B cell (primary cell): ENCODE measurements around the gene CDC14C. TPM values are rescaled to one million over a fixed set of nuclear protein-coding genes. Genes with fewer than 3 reads are reported as not detected.

ENCODE experiments used
- ATAC-seq: fragments of 200-7000 bp; cut with Tn5 transposase; one replicate; pipeline ENCODE4 v1.10.0; 2021; ENCODE audit warnings: low read depth, mild to moderate bottlenecking, moderate number of reproducible peaks, moderate library complexity
- CTCF ChIA-PET: fragments of 350-600 bp; sonication (Branson Sonifier 250); formaldehyde crosslinking; loops from one replicate; lab custom pipeline; 2021; ENCODE audit warnings: antibody characterized with exemption, inconsistent platforms; lab: Charles Lee
- POLR2A ChIA-PET: fragments of 350-600 bp; sonication (Branson Sonifier 250); formaldehyde crosslinking; loops from one replicate; lab custom pipeline; 2021; ENCODE audit warnings: antibody characterized with exemption; lab: Charles Lee
- DNase-seq: peaks from one replicate; pipeline ENCODE4 v3.0.0; 2013
- H2AFZ ChIP-seq: 2 replicates; pipeline ENCODE4 v1.6.1; 2012; ENCODE audit warnings: mild to moderate bottlenecking, low read depth, low read length; ENCODE audit not compliant: insufficient read depth, poor library complexity, severe bottlenecking
- H3K27ac ChIP-seq, 2 donors: 1 replicate in 1 of 2; 2 replicates in 1 of 2; pipeline ENCODE4 v1.5.1; 2012 to 2013; ENCODE audit warnings: low read length in 2 of 2, mild to moderate bottlenecking in 2 of 2, moderate library complexity in 1 of 2
- H3K27me3 ChIP-seq, 4 experiments: fragments of 200-600 bp in 1 of 4; sonication (generic) in 1 of 4; replicated peaks in 1 of 4; 1 replicate in 2 of 4; 2 replicates in 2 of 4; pipeline versions ENCODE4 v1.6.1 to v1.7.0; 2013 to 2016; ENCODE audit warnings: low read length in 3 of 4, mild to moderate bottlenecking in 2 of 4, mixed read lengths in 1 of 4, moderate library complexity in 1 of 4; ENCODE audit not compliant: insufficient read depth in 4 of 4, control insufficient read depth in 3 of 4; ENCODE audit errors: control extremely low read depth in 1 of 4
- H3K36me3 ChIP-seq, 2 experiments: replicated peaks in 1 of 2; 1 replicate in 1 of 2; 2 replicates in 1 of 2; pipeline versions ENCODE4 v1.6.1 to v1.7.1; 2013; ENCODE audit warnings: low read length in 1 of 2; ENCODE audit not compliant: insufficient read depth in 2 of 2, control insufficient read depth in 1 of 2; ENCODE audit errors: control extremely low read depth in 1 of 2, extremely low read depth in 1 of 2
- H3K4me1 ChIP-seq, 2 donors: fragments of 200-600 bp in 1 of 2; sonication (generic) in 1 of 2; 1 replicate in 1 of 2; 2 replicates in 1 of 2; pipeline versions ENCODE4 v1.5.1 to v1.6.1; 2013 to 2017; ENCODE audit warnings: low read length in 2 of 2; ENCODE audit not compliant: control insufficient read depth in 2 of 2, insufficient read depth in 2 of 2
- H3K4me2 ChIP-seq: replicated peaks from 2 replicates; pipeline ENCODE3; 2012; ENCODE audit warnings: mild to moderate bottlenecking, low read depth, low read length; ENCODE audit not compliant: poor library complexity, severe bottlenecking
- H3K4me3 ChIP-seq, 5 experiments: fragments of 200-600 bp in 1 of 5; sonication (generic) in 1 of 5; 1 replicate in 3 of 5; 2 replicates in 2 of 5; pipeline versions ENCODE4 v1.5.1 to v1.7.0; 2011 to 2016; ENCODE audit warnings: low read length in 4 of 5, mild to moderate bottlenecking in 4 of 5, low read depth in 2 of 5, control low read depth in 1 of 5, moderate library complexity in 1 of 5; ENCODE audit not compliant: insufficient read depth in 1 of 5; ENCODE audit errors: control extremely low read depth in 1 of 5, extremely low read depth in 1 of 5
- H3K79me2 ChIP-seq: fragments of 200-600 bp; sonication (generic); one replicate; pipeline ENCODE4 v1.6.0; 2016; ENCODE audit warnings: low read length; ENCODE audit not compliant: control insufficient read depth, insufficient read depth
- H3K9ac ChIP-seq: fragments of 200-600 bp; sonication (generic); 2 replicates; pipeline ENCODE4 v1.6.1; 2017; ENCODE audit warnings: mild to moderate bottlenecking, low read length, moderate library complexity
- H3K9me3 ChIP-seq, 3 donors: one replicate each; pipeline versions ENCODE4 v1.6.1 to v1.7.1; 2013; ENCODE audit warnings: low read length in 2 of 3; ENCODE audit not compliant: control insufficient read depth in 2 of 3, insufficient read depth in 1 of 3; ENCODE audit errors: control extremely low read depth in 1 of 3
- H4K20me1 ChIP-seq: 2 replicates; pipeline ENCODE4 v1.6.0; 2012; ENCODE audit warnings: mild to moderate bottlenecking, low read length; ENCODE audit not compliant: insufficient read depth, control insufficient read depth, poor library complexity, severe bottlenecking
- H3K27ac Mint-ChIP-seq: one replicate; pipeline ENCODE4 v1.8.0; 2021; ENCODE audit warnings: mixed read lengths
- H3K27me3 Mint-ChIP-seq: one replicate; pipeline ENCODE4 v1.8.0; 2021; ENCODE audit warnings: mixed read lengths
- H3K4me1 Mint-ChIP-seq: one replicate; pipeline ENCODE4 v1.8.0; 2021; ENCODE audit warnings: mixed read lengths
- H3K4me3 Mint-ChIP-seq: one replicate; pipeline ENCODE4 v1.8.0; 2021; ENCODE audit warnings: mixed read lengths
- H3K9me3 Mint-ChIP-seq: one replicate; pipeline ENCODE4 v1.8.0; 2022; ENCODE audit warnings: mixed read lengths; ENCODE audit not compliant: insufficient read depth
- EZH2 ChIP-seq: IDR thresholded peaks from 2 replicates; pipeline ENCODE4 v1.6.1; 2012; ENCODE audit warnings: borderline replicate concordance, low read depth, mild to moderate bottlenecking, moderate library complexity, low read length; ENCODE audit not compliant: insufficient read depth, poor library complexity, severe bottlenecking
- WGBS: methylation state at CpG from one replicate; pipeline ENCODE4 v1.1.5; 2013; ENCODE audit warnings: missing lambda C conversion rate; ENCODE audit not compliant: insufficient coverage; 5-methylcytosine and 5-hydroxymethylcytosine counted together
- intact Hi-C: fragments of 100-400 bp; cut with micrococcal nuclease; formaldehyde crosslinking; loops from one replicate; pipeline ENCODE4 v1.10.0; 2022
- polyA plus RNA-seq: library from polyadenylated mRNA; depleted of rRNA; stranded (reverse); fragments of >200 nt; gene quantifications from 2 replicates; pipeline ENCODE4 v1.2.3, GENCODE V29; 2012
- total RNA-seq, 2 donors: library from RNA; stranded (reverse); fragments of 120-200 nt in 1 of 2; gene quantifications; 1 replicate in 1 of 2; 2 replicates in 1 of 2; pipeline versions ENCODE4 v1.2.3 to v1.2.4, GENCODE V29; 2013 to 2022
- TF ChIP-seq, protein P1 (sequence below): fragments of 200-600 bp; IDR thresholded peaks from one replicate; pipeline ENCODE4 v1.8.0; 2022; ENCODE audit warnings: antibody characterized with exemption, mild to moderate bottlenecking

CDC14C gene
- total and polyA plus RNA-seq, 2 donors (not counting 1 experiment from before 2014, with no cell fraction given): not detected

GRCh38 chr7:48887500-48887899 lies 36.8 kb upstream of the CDC14C start:
- CTCF ChIA-PET: no interaction called here
- ATAC-seq: no peak
- Mint-ChIP-seq H3K27me3 (no peaks in the 10 kb centered on the region), H3K27ac (no peak overlapping the region), H3K9me3 (peaks cover 5% of the 10 kb centered on the region), H3K4me3 (no peak overlapping the region), H3K4me1 (no peaks in the 10 kb centered on the region)
- TF ChIP-seq EZH2: no peak
- TF ChIP-seq, protein P1, sequence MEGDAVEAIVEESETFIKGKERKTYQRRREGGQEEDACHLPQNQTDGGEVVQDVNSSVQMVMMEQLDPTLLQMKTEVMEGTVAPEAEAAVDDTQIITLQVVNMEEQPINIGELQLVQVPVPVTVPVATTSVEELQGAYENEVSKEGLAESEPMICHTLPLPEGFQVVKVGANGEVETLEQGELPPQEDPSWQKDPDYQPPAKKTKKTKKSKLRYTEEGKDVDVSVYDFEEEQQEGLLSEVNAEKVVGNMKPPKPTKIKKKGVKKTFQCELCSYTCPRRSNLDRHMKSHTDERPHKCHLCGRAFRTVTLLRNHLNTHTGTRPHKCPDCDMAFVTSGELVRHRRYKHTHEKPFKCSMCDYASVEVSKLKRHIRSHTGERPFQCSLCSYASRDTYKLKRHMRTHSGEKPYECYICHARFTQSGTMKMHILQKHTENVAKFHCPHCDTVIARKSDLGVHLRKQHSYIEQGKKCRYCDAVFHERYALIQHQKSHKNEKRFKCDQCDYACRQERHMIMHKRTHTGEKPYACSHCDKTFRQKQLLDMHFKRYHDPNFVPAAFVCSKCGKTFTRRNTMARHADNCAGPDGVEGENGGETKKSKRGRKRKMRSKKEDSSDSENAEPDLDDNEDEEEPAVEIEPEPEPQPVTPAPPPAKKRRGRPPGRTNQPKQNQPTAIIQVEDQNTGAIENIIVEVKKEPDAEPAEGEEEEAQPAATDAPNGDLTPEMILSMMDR: no peak
- Histone ChIP-seq H3K4me2 (no peak overlapping the region), H3K4me1 (no peaks in the 10 kb centered on the region), H2AFZ (no peak overlapping the region), H4K20me1 (no peaks in the 10 kb centered on the region), H3K4me3 (no peak overlapping the region), H3K9ac (no peak overlapping the region), H3K9me3 (peaks cover 3 to 10% (median 5%) of the 10 kb centered on the region in 3 donors), H3K27me3 (no peaks in the 10 kb centered on the region), H3K36me3 (no peaks in the 10 kb centered on the region), H3K79me2 (no peaks in the 10 kb centered on the region), H3K27ac (no peak overlapping the region)
- WGBS: 44% methylated on average over 2 of the region's 2 CpGs
- POLR2A ChIA-PET: no interaction called here
- intact Hi-C loops: no loop called here
- DNase-seq: no peak

GRCh38 chr7:48894574-48894973 lies 29.8 kb upstream of the CDC14C start:
- no peaks in the 10 kb centered on the region for H3K27me3 Mint-ChIP-seq
- H3K4me3 ChIP-seq: no peak overlapping the region
- no CpG with 5 or more reads among the region's 1 CpG for WGBS
- H3K4me2 ChIP-seq: no peak overlapping the region
- H3K9me3 Mint-ChIP-seq: peaks cover 2% of the 10 kb centered on the region
- no peaks in the 10 kb centered on the region for H4K20me1 ChIP-seq
- no peak overlapping the region for H3K27ac ChIP-seq
- H3K27ac Mint-ChIP-seq: no peak overlapping the region
- no peaks in the 10 kb centered on the region for H3K4me1 ChIP-seq
- no peaks in the 10 kb centered on the region for H3K79me2 ChIP-seq
- H3K36me3 ChIP-seq: no peaks in the 10 kb centered on the region
- ChIA-PET CTCF (no interaction called here), POLR2A (no interaction called here)
- intact Hi-C loops: no loop called here
- no peaks in the 10 kb centered on the region for H3K27me3 ChIP-seq
- H3K9ac ChIP-seq: no peak overlapping the region
- no peaks in the 10 kb centered on the region for H3K4me1 Mint-ChIP-seq
- no peak for DNase-seq
- peaks cover 7 to 9% (median 9%) of the 10 kb centered on the region in 3 donors for H3K9me3 ChIP-seq
- no peak for TF ChIP-seq EZH2
- TF ChIP-seq, protein P1: no peak
- H3K4me3 Mint-ChIP-seq: no peak overlapping the region
- no peak for ATAC-seq
- H2AFZ ChIP-seq: no peak overlapping the region
